Measurements from ENCODE around the gene MATCAP1. TPM values are rescaled to one million over a fixed set of nuclear protein-coding genes. Genes with fewer than 3 reads are reported as not detected.

MATCAP1 gene
- total and polyA plus RNA-seq, 2 of the 13 experiments (the other 11 are each of a cell fraction or from before 2014, with no cell fraction given) = 11.2 to 24.5 TPM

GRCh38 chr16:67173808-67174705 is 9.7 kb downstream of the MATCAP1 start (continued):
- TF ChIP-seq ZNF713 (CRISPR knock-in tag; IDR thresholded peaks at IDR 0.05) (0 out of 2 replicates have a peak, but pooled peaks have one; percentile 87), ZNF468 (CRISPR knock-in tag; IDR thresholded peaks at IDR 0.05) (no peak; the same call in 1 of the 2 replicates), ZBTB3 (CRISPR knock-in tag; IDR thresholded peaks at IDR 0.05; ENCODE audit: borderline replicate concordance, low read depth) (no peak), ZNF558 (CRISPR knock-in tag; IDR thresholded peaks at IDR 0.05; ENCODE audit: borderline replicate concordance) (peak; percentile 42; the same call in 1 of the 2 replicates), ISL2 (CRISPR knock-in tag; IDR thresholded peaks at IDR 0.05) (no peak; the same call in 1 of the 2 replicates), PCBP1 (IDR thresholded peaks at IDR 0.05; ENCODE audit: borderline replicate concordance, low read depth, low read length) (0 out of 2 replicates have a peak, but pooled peaks have one; percentile 61), CREB1 (IDR thresholded peaks at IDR 0.05) (peak; percentile 47; the same call in 1 of the 2 replicates), CREB1 (CRISPR knock-in tag; IDR thresholded peaks at IDR 0.05) (no peak), ZKSCAN1 (IDR thresholded peaks at IDR 0.05; ENCODE audit: low read length) (no peak; the same call in 1 of the 2 replicates), ZNF7 (CRISPR knock-in tag; IDR thresholded peaks at IDR 0.05) (no peak), BATF2 (CRISPR knock-in tag; IDR thresholded peaks at IDR 0.05) (peak; percentile 93), ZNF562 (CRISPR knock-in tag; IDR thresholded peaks at IDR 0.05; ENCODE audit: borderline replicate concordance) (no peak), FOXK1 (CRISPR knock-in tag; IDR thresholded peaks at IDR 0.05; ENCODE audit: borderline replicate concordance, low read depth) (peak; percentile 58; the same call in 1 of the 2 replicates), ZNF839 (CRISPR knock-in tag; IDR thresholded peaks at IDR 0.05; ENCODE audit: borderline replicate concordance) (peak; percentile 97), MTERF4 (CRISPR knock-in tag; IDR thresholded peaks at IDR 0.05) (peak; percentile 84; the same call in 1 of the 2 replicates), YY1 (IDR thresholded peaks at IDR 0.05; ENCODE audit: insufficient read depth, insufficient replicate concordance, low read depth, low read length) (peak; percentile 48), KDM5B (CRISPR knock-in tag; IDR thresholded peaks at IDR 0.05; ENCODE audit: borderline replicate concordance) (peak; percentile 92; the same call in 1 of the 2 replicates), AKAP8 (CRISPR knock-in tag; IDR thresholded peaks at IDR 0.05) (peak; percentile 98), RNF2 (conservative IDR thresholded peaks at IDR 0.05; ENCODE audit: low read depth) (peak; percentile 84)
- TF ChIP-seq, protein P1, sequence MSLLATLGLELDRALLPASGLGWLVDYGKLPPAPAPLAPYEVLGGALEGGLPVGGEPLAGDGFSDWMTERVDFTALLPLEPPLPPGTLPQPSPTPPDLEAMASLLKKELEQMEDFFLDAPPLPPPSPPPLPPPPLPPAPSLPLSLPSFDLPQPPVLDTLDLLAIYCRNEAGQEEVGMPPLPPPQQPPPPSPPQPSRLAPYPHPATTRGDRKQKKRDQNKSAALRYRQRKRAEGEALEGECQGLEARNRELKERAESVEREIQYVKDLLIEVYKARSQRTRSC (CRISPR knock-in tag; IDR thresholded peaks at IDR 0.05; ENCODE audit: low read depth) = peak; percentile 62; the same call in 1 of the 2 replicates
- TF ChIP-seq, protein P2, sequence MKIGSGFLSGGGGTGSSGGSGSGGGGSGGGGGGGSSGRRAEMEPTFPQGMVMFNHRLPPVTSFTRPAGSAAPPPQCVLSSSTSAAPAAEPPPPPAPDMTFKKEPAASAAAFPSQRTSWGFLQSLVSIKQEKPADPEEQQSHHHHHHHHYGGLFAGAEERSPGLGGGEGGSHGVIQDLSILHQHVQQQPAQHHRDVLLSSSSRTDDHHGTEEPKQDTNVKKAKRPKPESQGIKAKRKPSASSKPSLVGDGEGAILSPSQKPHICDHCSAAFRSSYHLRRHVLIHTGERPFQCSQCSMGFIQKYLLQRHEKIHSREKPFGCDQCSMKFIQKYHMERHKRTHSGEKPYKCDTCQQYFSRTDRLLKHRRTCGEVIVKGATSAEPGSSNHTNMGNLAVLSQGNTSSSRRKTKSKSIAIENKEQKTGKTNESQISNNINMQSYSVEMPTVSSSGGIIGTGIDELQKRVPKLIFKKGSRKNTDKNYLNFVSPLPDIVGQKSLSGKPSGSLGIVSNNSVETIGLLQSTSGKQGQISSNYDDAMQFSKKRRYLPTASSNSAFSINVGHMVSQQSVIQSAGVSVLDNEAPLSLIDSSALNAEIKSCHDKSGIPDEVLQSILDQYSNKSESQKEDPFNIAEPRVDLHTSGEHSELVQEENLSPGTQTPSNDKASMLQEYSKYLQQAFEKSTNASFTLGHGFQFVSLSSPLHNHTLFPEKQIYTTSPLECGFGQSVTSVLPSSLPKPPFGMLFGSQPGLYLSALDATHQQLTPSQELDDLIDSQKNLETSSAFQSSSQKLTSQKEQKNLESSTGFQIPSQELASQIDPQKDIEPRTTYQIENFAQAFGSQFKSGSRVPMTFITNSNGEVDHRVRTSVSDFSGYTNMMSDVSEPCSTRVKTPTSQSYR (CRISPR knock-in tag; IDR thresholded peaks at IDR 0.05; ENCODE audit: borderline replicate concordance) = no peak
- TF ChIP-seq, protein P3, sequence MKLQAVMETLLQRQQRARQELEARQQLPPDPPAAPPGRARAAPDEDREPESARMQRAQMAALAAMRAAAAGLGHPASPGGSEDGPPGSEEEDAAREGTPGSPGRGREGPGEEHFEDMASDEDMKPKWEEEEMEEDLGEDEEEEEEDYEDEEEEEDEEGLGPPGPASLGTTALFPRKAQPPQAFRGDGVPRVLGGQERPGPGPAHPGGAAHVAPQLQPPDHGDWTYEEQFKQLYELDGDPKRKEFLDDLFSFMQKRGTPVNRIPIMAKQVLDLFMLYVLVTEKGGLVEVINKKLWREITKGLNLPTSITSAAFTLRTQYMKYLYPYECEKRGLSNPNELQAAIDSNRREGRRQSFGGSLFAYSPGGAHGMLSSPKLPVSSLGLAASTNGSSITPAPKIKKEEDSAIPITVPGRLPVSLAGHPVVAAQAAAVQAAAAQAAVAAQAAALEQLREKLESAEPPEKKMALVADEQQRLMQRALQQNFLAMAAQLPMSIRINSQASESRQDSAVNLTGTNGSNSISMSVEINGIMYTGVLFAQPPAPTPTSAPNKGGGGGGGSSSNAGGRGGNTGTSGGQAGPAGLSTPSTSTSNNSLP (IDR thresholded peaks at IDR 0.05; ENCODE audit: low read depth, low read length) = no peak

All from HepG2 (cell line).